Measurements from ENCODE around the gene TNFRSF12A. TPM values are rescaled to one million over a fixed set of nuclear protein-coding genes. Genes with fewer than 3 reads are reported as not detected.

The TNFRSF12A gene
- total and polyA plus RNA-seq, 2 experiments from 2014 or later, result 115 to 142 TPM

DNA sequence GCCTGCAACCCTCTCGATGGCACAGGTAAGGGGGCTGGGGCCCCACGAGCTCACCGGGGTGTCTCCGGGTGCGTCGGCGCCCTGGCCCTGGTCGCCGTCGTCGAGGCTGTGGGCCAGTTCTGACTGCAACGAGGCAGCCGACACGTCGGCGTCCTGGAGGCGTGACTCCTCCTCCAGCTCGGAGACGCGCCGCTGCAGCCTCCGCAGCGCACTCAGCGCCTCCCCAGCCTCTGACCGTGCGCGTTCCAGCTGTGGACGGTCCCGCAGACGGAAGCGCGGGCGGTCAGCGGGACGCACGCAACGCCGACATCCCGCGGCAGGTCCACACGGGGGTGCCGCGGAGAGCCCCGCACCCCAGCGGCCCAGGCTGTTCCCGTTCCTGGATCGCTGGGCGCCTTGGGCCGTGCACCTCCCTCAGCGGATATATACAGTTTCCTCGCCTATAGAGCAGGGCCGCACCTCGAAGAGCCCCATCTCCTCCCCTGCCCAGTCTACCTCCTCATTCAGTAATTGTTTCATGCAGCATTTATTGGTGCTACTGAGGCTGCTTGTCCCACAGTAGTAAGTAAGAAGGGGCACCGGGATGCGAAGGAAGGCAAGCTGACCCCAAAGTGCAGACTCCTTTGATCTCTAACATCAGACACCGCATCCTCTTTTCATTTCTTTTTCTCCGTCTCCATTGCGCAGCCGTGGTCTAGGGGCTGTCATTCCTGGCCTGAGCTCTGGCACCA lies 9.5 kb downstream of the TNFRSF12A start:
- peaks cover 13% of the 10 kb centered on the region for H3K36me3 ChIP-seq
- H3K27me3 ChIP-seq, result peaks cover 24% of the 10 kb centered on the region
- peaks cover 3% of the 10 kb centered on the region for H3K4me1 ChIP-seq (ENCODE audit: low read depth)
- no peak overlapping the region for H3K27ac ChIP-seq
- TF ChIP-seq, protein P1, sequence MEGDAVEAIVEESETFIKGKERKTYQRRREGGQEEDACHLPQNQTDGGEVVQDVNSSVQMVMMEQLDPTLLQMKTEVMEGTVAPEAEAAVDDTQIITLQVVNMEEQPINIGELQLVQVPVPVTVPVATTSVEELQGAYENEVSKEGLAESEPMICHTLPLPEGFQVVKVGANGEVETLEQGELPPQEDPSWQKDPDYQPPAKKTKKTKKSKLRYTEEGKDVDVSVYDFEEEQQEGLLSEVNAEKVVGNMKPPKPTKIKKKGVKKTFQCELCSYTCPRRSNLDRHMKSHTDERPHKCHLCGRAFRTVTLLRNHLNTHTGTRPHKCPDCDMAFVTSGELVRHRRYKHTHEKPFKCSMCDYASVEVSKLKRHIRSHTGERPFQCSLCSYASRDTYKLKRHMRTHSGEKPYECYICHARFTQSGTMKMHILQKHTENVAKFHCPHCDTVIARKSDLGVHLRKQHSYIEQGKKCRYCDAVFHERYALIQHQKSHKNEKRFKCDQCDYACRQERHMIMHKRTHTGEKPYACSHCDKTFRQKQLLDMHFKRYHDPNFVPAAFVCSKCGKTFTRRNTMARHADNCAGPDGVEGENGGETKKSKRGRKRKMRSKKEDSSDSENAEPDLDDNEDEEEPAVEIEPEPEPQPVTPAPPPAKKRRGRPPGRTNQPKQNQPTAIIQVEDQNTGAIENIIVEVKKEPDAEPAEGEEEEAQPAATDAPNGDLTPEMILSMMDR (IDR thresholded peaks at IDR 0.05; ENCODE audit: low read depth, low read length), result no peak
- H3K4me3 ChIP-seq, result no peak overlapping the region
- H3K9me3 ChIP-seq (ENCODE audit: low read depth), result no peaks in the 10 kb centered on the region
- peak in 1 of 2 donors; percentile 46 for DNase-seq (ENCODE audit: low read depth in 1 of 2, low spot score in 1 of 2)

DNA sequence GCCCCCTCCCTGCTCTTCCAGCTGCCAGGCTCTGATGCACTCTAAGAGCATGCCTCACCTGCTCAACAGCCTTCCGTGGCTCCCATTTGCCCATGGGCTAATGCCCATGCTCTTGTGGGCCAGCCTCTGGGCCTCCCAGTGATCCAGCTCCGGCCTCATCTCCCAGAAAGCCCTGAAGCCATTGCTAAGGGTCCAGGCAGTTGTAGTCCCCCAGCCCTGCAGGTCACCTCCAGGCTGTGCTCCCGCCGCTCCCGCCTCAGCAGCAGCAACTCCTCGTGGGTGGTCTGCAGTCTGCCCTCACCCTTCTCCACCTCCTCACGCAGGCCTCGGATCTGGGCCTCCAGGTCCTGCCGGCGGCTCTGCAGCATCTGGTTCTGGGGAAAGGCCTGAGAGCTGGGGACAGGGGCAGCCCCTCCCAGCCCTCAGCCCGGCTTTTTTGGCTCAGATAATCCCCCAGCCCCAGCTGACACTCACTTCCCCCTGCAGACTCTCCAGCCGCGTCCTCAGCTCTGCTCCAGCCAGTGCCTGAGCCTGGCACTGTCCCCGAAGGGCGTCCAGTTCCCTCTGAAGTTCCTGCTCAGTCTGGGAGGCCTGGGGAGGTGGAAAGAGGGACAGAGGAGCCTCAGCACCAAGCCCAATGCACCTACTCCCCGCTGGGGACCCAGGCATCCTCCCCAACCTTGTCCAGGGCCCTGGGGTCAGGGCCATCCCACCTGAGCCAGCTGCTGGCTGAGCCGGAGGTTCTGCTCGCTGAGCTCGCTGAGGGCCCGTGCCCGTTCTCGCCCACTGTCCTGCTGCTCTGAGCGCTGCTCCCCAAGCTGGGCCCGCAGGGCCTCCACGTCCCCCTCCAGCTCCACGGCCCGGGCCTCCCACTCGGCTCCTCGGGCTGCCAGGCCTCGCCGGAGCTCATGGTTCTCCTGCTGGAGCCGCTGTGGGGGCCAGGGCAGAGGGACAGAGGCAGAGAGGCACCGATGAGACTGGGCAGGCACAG lies 10.3 kb downstream of the TNFRSF12A start:
- Histone ChIP-seq H3K27me3 (peaks cover 33% of the 10 kb centered on the region), H3K27ac (no peak overlapping the region), H3K36me3 (peaks cover 13% of the 10 kb centered on the region), H3K4me3 (no peak overlapping the region), H3K9me3 (ENCODE audit: low read depth) (no peaks in the 10 kb centered on the region), H3K4me1 (ENCODE audit: low read depth) (peaks cover 3% of the 10 kb centered on the region)
- no peak for DNase-seq (ENCODE audit: low read depth in 1 of 2, low spot score in 1 of 2)
- TF ChIP-seq, protein P1 (IDR thresholded peaks at IDR 0.05; ENCODE audit: low read depth, low read length), result no peak

DNA sequence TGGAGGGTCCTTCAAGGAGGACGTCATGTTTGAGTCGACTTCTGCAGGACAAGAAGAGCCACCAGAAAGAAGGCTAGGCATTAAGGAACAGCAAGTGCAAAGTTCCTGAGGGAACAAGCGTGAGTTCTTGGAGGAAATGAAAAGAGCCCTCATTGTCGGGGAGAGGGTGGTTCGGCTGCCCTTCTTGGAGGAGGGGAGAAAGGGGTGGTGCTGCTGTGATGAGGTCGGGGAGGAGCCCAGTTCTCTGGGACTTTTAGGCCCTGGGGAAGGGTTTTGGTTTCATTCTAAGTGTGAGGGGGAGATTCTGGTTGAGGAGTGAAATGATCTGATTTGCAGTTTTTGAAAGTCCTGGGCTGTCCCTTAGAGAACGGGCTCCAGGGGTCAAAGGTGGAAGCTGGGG lies 12.5 kb downstream of the TNFRSF12A start:
- Histone ChIP-seq H3K27ac (no peak overlapping the region), H3K4me3 (no peak overlapping the region), H3K4me1 (ENCODE audit: low read depth) (peaks cover 3% of the 10 kb centered on the region), H3K27me3 (peaks cover 54% of the 10 kb centered on the region), H3K9me3 (ENCODE audit: low read depth) (no peaks in the 10 kb centered on the region), H3K36me3 (no peaks in the 10 kb centered on the region)
- no peak for DNase-seq (ENCODE audit: low read depth in 1 of 2, low spot score in 1 of 2)
- TF ChIP-seq, protein P1 (IDR thresholded peaks at IDR 0.05; ENCODE audit: low read depth, low read length), result no peak

DNA sequence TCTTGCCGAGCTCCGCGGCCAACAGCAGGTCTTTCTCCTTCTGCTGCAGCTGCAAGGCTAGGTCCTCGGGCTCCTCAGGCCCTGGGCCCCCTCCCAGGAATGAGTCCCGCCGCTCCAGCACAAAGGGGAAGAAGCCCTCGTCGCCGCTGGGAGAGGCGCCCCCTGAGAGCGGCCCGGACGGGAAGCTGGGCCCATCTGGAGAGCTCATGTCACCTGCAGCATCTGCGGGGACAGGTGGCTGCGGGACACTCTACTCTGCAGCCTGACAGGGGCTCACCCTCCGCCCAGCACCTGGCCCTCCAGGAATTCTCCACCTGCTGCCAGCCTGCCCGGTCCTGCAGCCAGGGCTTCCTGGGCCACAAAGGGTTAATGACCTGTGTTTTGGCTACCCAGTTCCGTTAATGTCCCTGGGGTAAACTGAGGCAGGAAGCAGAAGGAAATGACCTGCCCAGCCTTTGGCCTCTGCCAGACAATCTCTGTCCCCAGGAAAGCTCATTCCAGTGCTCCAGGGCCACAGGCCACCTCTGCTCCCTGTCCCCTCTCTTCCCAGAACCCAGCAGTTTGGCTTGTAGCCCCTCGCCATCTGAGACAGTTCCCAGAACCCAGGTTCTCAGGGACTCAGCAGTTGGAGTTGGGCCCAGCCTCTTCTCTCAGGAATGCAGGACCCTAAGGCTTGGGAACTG lies 15.3 kb downstream of the TNFRSF12A start:
- Histone ChIP-seq H3K36me3 (no peaks in the 10 kb centered on the region), H3K4me3 (no peak overlapping the region), H3K4me1 (ENCODE audit: low read depth) (no peaks in the 10 kb centered on the region), H3K27me3 (peaks cover 82% of the 10 kb centered on the region), H3K27ac (no peak overlapping the region), H3K9me3 (ENCODE audit: low read depth) (no peaks in the 10 kb centered on the region)
- TF ChIP-seq, protein P1 (IDR thresholded peaks at IDR 0.05; ENCODE audit: low read depth, low read length), result no peak
- DNase-seq (ENCODE audit: low read depth in 1 of 2, low spot score in 1 of 2), result no peak

DNA sequence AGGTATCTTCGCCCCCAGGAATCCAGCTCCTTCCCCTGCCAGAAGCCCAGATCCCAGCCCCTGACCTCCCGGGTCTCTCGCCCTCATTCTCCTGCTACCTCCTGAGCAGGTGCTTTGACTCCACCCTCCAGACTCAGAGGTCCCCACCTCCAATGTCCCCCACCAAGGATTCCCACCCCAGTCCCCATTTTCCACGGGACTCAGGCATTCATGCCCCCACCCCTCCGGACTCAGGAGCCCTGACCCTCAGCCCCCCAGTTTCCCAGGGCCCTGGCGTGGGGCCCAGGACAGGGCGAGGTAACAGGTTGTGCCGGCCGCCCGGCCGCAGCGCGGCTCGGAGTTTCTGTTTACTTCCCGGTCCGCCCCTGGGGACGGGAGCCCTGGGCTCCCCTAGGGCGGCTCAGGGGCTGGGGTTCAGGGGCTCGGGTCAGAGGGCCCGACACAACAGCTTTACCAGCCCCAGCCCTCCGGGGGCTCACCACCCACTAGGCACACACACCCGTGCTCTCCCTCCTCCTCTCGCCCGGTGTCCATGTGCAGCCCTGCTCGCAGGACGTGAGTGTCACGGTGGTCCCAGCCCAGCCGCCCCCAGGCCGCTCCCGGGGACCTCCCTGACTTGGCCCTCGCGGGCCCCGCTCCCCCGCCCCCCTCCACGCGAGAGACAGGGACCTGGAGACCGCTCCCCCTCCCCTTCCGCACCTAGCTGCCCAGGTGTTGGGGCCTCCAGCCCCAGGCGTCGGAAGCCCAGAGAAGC lies 16.0 kb downstream of the TNFRSF12A start:
- no peaks in the 10 kb centered on the region for H3K36me3 ChIP-seq
- H3K4me1 ChIP-seq (ENCODE audit: low read depth), result no peaks in the 10 kb centered on the region
- no peak overlapping the region for H3K4me3 ChIP-seq
- TF ChIP-seq, protein P1 (IDR thresholded peaks at IDR 0.05; ENCODE audit: low read depth, low read length), result no peak
- H3K27me3 ChIP-seq, result peaks cover 86% of the 10 kb centered on the region
- H3K9me3 ChIP-seq (ENCODE audit: low read depth), result no peaks in the 10 kb centered on the region
- no peak overlapping the region for H3K27ac ChIP-seq
- no peak for DNase-seq (ENCODE audit: low read depth in 1 of 2, low spot score in 1 of 2)

Measured in cardiac muscle cell (in vitro differentiated cells and primary cell).